Bronchial epithelial cell (primary cell): ENCODE data around the gene SIK2. TPM values are rescaled to one million over a fixed set of nuclear protein-coding genes. Genes with fewer than 3 reads are reported as not detected.

Source experiments
- DNase-seq: peaks from one replicate; pipeline ENCODE4 v3.0.0-alpha.2; 2010; ENCODE audit warnings: low read depth
- FAIRE-seq: peaks from 2 replicates; lab custom pipeline; 2011; peaks lifted over from hg19 to GRCh38; lab: Jason Lieb, UNC
- H3K27me3 ChIP-seq: 2 replicates; pipeline ENCODE4 v1.5.1; 2011; ENCODE audit warnings: low read length; ENCODE audit not compliant: control insufficient read depth, insufficient read depth
- H3K36me3 ChIP-seq: 2 replicates; pipeline ENCODE4 v1.5.1; 2011; ENCODE audit warnings: low read length; ENCODE audit not compliant: control insufficient read depth, insufficient read depth
- H3K4me3 ChIP-seq: 2 replicates; pipeline ENCODE4 v1.5.1; 2011; ENCODE audit warnings: mild to moderate bottlenecking, low read depth, low read length, control low read depth
- CTCF ChIP-seq: IDR thresholded peaks from 2 replicates; pipeline ENCODE4 v1.5.1; 2011; ENCODE audit warnings: mild to moderate bottlenecking, moderate library complexity, low read length, control low read depth, inconsistent platforms; ENCODE audit not compliant: insufficient read depth, severe bottlenecking
- total RNA-seq: library from RNA; depleted of rRNA; stranded (reverse); fragments of >200 nt; gene quantifications from 2 replicates; pipeline ENCODE4 v1.2.1, GENCODE V29; 2014

SIK2 gene
- total RNA-seq, 1 donor from 2014 or later = 2.9 TPM

- Histone ChIP-seq H3K4me3 (no peak overlapping the region), H3K36me3 (peaks cover 2% of the 10 kb centered on the region), H3K27me3 (no peaks in the 10 kb centered on the region)
- no peak for TF ChIP-seq CTCF
- DNase-seq (no peak), FAIRE-seq (no peak)
Measured at GRCh38 chr11:111729831-111730311, 127.6 kb downstream of the SIK2 start.

- DNase-seq (peak; percentile 77), FAIRE-seq (no peak)
- no peak overlapping the region for H3K4me3 ChIP-seq
- no peak for TF ChIP-seq CTCF
- peaks cover 2% of the 10 kb centered on the region for H3K36me3 ChIP-seq
- no peaks in the 10 kb centered on the region for H3K27me3 ChIP-seq
Measured at GRCh38 chr11:111730871-111731591, 128.8 kb downstream of the SIK2 start.

GRCh38 chr11:111731821-111732220 is 129.6 kb downstream of the SIK2 start:
- no peaks in the 10 kb centered on the region for H3K27me3 ChIP-seq
- TF ChIP-seq CTCF = no peak
- DNase-seq (no peak), FAIRE-seq (no peak)
- H3K4me3 ChIP-seq = no peak overlapping the region
- H3K36me3 ChIP-seq = no peaks in the 10 kb centered on the region

GRCh38 chr11:111733016-111733415 is 130.8 kb downstream of the SIK2 start:
- peak; percentile 55 for DNase-seq
- TF ChIP-seq CTCF = no peak
- H3K4me3 ChIP-seq = no peak overlapping the region
- FAIRE-seq = no peak
- no peaks in the 10 kb centered on the region for H3K27me3 ChIP-seq
- H3K36me3 ChIP-seq = no peaks in the 10 kb centered on the region

- DNase-seq (no peak), FAIRE-seq (no peak)
- Histone ChIP-seq H3K27me3 (no peaks in the 10 kb centered on the region), H3K4me3 (no peak overlapping the region), H3K36me3 (no peaks in the 10 kb centered on the region)
- no peak for TF ChIP-seq CTCF
Measured at GRCh38 chr11:111733611-111734088, 131.4 kb downstream of the SIK2 start.
